Measurements from ENCODE around the gene KRT14.
"Not testable (repeated sequence)": the region's sequence is repeated elsewhere in the genome, so short reads cannot be mapped to it uniquely, and the experiment has no call there.

KRT14 gene

GRCh38 chr17:41610965-41611640 lies 24.4 kb upstream of the KRT14 start:
- Mint-ChIP-seq H3K27me3 (peaks cover 58% of the 10 kb centered on the region), H3K4me3 (no peak overlapping the region), H3K4me1 (no peaks in the 10 kb centered on the region), H3K9me3 (peaks cover 18% of the 10 kb centered on the region), H3K36me3 (ENCODE audit: insufficient read depth) (no peaks in the 10 kb centered on the region), H3K27ac (ENCODE audit: low read depth) (no peak overlapping the region)
- no peak for DNase-seq (ENCODE audit: low spot score in 2 of 2)
- no peak for ATAC-seq (replicated peaks; ENCODE audit: extremely low read depth, poor library complexity, severe bottlenecking)

GRCh38 chr17:41610061-41610517 lies 23.4 kb upstream of the KRT14 start:
- DNase-seq (ENCODE audit: low spot score in 2 of 2); H3K4me1 Mint-ChIP-seq; H3K27ac Mint-ChIP-seq (ENCODE audit: low read depth); H3K4me3 Mint-ChIP-seq; H3K36me3 Mint-ChIP-seq (ENCODE audit: insufficient read depth); ATAC-seq (replicated peaks; ENCODE audit: extremely low read depth, poor library complexity, severe bottlenecking): not testable (repeated sequence)
- H3K9me3 Mint-ChIP-seq = peaks cover 23% of the 10 kb centered on the region
- peaks cover 59% of the 10 kb centered on the region for H3K27me3 Mint-ChIP-seq

- not testable (repeated sequence) for H3K4me3 Mint-ChIP-seq; H3K4me1 Mint-ChIP-seq; ATAC-seq (replicated peaks; ENCODE audit: extremely low read depth, poor library complexity, severe bottlenecking); H3K27ac Mint-ChIP-seq (ENCODE audit: low read depth); DNase-seq (ENCODE audit: low spot score in 2 of 2); H3K36me3 Mint-ChIP-seq (ENCODE audit: insufficient read depth)
- peaks cover 58% of the 10 kb centered on the region for H3K27me3 Mint-ChIP-seq
- H3K9me3 Mint-ChIP-seq = peaks cover 23% of the 10 kb centered on the region
These were observed 20.2 kb upstream of the KRT14 start for GRCh38 chr17:41606930-41607329.

- Mint-ChIP-seq H3K4me3 (no peak overlapping the region), H3K27me3 (peaks cover 53% of the 10 kb centered on the region), H3K36me3 (ENCODE audit: insufficient read depth) (peaks cover 6% of the 10 kb centered on the region), H3K27ac (ENCODE audit: low read depth) (no peak overlapping the region), H3K9me3 (peaks cover 19% of the 10 kb centered on the region), H3K4me1 (no peaks in the 10 kb centered on the region)
- ATAC-seq (replicated peaks; ENCODE audit: extremely low read depth, poor library complexity, severe bottlenecking) (no peak), DNase-seq (ENCODE audit: low spot score in 2 of 2) (no peak)
These were observed 15.8 kb upstream of the KRT14 start for GRCh38 chr17:41602524-41602923.

GRCh38 chr17:41600318-41600717 lies 13.6 kb upstream of the KRT14 start:
- Mint-ChIP-seq H3K36me3 (ENCODE audit: insufficient read depth) (peaks cover 4% of the 10 kb centered on the region), H3K4me3 (no peak overlapping the region), H3K27ac (ENCODE audit: low read depth) (no peak overlapping the region), H3K27me3 (peaks cover 32% of the 10 kb centered on the region), H3K9me3 (no peaks in the 10 kb centered on the region), H3K4me1 (no peaks in the 10 kb centered on the region)
- ATAC-seq (replicated peaks; ENCODE audit: extremely low read depth, poor library complexity, severe bottlenecking) (no peak), DNase-seq (ENCODE audit: low spot score in 2 of 2) (no peak)

GRCh38 chr17:41599680-41600079 lies 13.0 kb upstream of the KRT14 start:
- Mint-ChIP-seq H3K27me3 (peaks cover 32% of the 10 kb centered on the region), H3K4me1 (no peaks in the 10 kb centered on the region), H3K27ac (ENCODE audit: low read depth) (no peak overlapping the region), H3K36me3 (ENCODE audit: insufficient read depth) (peaks cover 4% of the 10 kb centered on the region), H3K4me3 (no peak overlapping the region), H3K9me3 (no peaks in the 10 kb centered on the region)
- ATAC-seq (replicated peaks; ENCODE audit: extremely low read depth, poor library complexity, severe bottlenecking) = no peak
- DNase-seq (ENCODE audit: low spot score in 2 of 2) = no peak

- ATAC-seq (replicated peaks; ENCODE audit: extremely low read depth, poor library complexity, severe bottlenecking) (no peak), DNase-seq (ENCODE audit: low spot score in 2 of 2) (no peak)
- Mint-ChIP-seq H3K4me1 (no peaks in the 10 kb centered on the region), H3K36me3 (ENCODE audit: insufficient read depth) (peaks cover 4% of the 10 kb centered on the region), H3K27me3 (peaks cover 20% of the 10 kb centered on the region), H3K4me3 (no peak overlapping the region), H3K9me3 (no peaks in the 10 kb centered on the region), H3K27ac (ENCODE audit: low read depth) (no peak overlapping the region)
These were observed 8.9 kb upstream of the KRT14 start for GRCh38 chr17:41595585-41595984.

GRCh38 chr17:41594363-41594915 lies 7.7 kb upstream of the KRT14 start:
- ATAC-seq (replicated peaks; ENCODE audit: extremely low read depth, poor library complexity, severe bottlenecking) = no peak
- Mint-ChIP-seq H3K36me3 (ENCODE audit: insufficient read depth) (peaks cover 4% of the 10 kb centered on the region), H3K27me3 (peaks cover 28% of the 10 kb centered on the region), H3K9me3 (no peaks in the 10 kb centered on the region), H3K4me1 (no peaks in the 10 kb centered on the region), H3K4me3 (no peak overlapping the region), H3K27ac (ENCODE audit: low read depth) (no peak overlapping the region)
- no peak for DNase-seq (ENCODE audit: low spot score in 2 of 2)

GRCh38 chr17:41593306-41593981 lies 6.7 kb upstream of the KRT14 start:
- DNase-seq (ENCODE audit: low spot score in 2 of 2) = no peak
- H3K36me3 Mint-ChIP-seq (ENCODE audit: insufficient read depth) = no peaks in the 10 kb centered on the region
- H3K4me3 Mint-ChIP-seq = no peak overlapping the region
- peaks cover 38% of the 10 kb centered on the region for H3K27me3 Mint-ChIP-seq
- no peak for ATAC-seq (replicated peaks; ENCODE audit: extremely low read depth, poor library complexity, severe bottlenecking)
- H3K9me3 Mint-ChIP-seq = no peaks in the 10 kb centered on the region
- H3K4me1 Mint-ChIP-seq = no peaks in the 10 kb centered on the region
- no peak overlapping the region for H3K27ac Mint-ChIP-seq (ENCODE audit: low read depth)

- Mint-ChIP-seq H3K9me3 (no peaks in the 10 kb centered on the region), H3K36me3 (ENCODE audit: insufficient read depth) (no peaks in the 10 kb centered on the region), H3K27ac (ENCODE audit: low read depth) (no peak overlapping the region), H3K4me3 (no peak overlapping the region), H3K27me3 (peaks cover 42% of the 10 kb centered on the region), H3K4me1 (no peaks in the 10 kb centered on the region)
- DNase-seq (ENCODE audit: low spot score in 2 of 2) = no peak
- no peak for ATAC-seq (replicated peaks; ENCODE audit: extremely low read depth, poor library complexity, severe bottlenecking)
These were observed 6.1 kb upstream of the KRT14 start for GRCh38 chr17:41592601-41593305.

- Mint-ChIP-seq H3K27me3 (peaks cover 64% of the 10 kb centered on the region), H3K4me1 (no peaks in the 10 kb centered on the region), H3K9me3 (no peaks in the 10 kb centered on the region), H3K4me3 (no peak overlapping the region), H3K36me3 (ENCODE audit: insufficient read depth) (no peaks in the 10 kb centered on the region), H3K27ac (ENCODE audit: low read depth) (no peak overlapping the region)
- DNase-seq (ENCODE audit: low spot score in 2 of 2) (no peak), ATAC-seq (replicated peaks; ENCODE audit: extremely low read depth, poor library complexity, severe bottlenecking) (no peak)
These were observed 2.6 kb upstream of the KRT14 start for GRCh38 chr17:41589301-41589700.

- Mint-ChIP-seq H3K36me3 (ENCODE audit: insufficient read depth) (no peaks in the 10 kb centered on the region), H3K4me3 (no peak overlapping the region), H3K9me3 (no peaks in the 10 kb centered on the region), H3K27me3 (peaks cover 75% of the 10 kb centered on the region), H3K4me1 (no peaks in the 10 kb centered on the region), H3K27ac (ENCODE audit: low read depth) (no peak overlapping the region)
- DNase-seq (ENCODE audit: low spot score in 2 of 2) = no peak
- ATAC-seq (replicated peaks; ENCODE audit: extremely low read depth, poor library complexity, severe bottlenecking) = no peak
These were observed 1.6 kb upstream of the KRT14 start for GRCh38 chr17:41588126-41588810.

All from central memory CD8-positive, alpha-beta T cell (primary cell).